Skeletal muscle cell (primary cell): ENCODE measurements around the gene RELL1.

Experiments
- DNase-seq: peaks from one replicate; pipeline ENCODE4 v3.0.0-alpha.2; 2010; ENCODE audit warnings: low read depth
- H3K4me3 ChIP-seq: 2 replicates; pipeline ENCODE4 v1.5.1; 2011; ENCODE audit warnings: low read depth, mild to moderate bottlenecking, control low read depth, low read length, moderate library complexity

RELL1 gene

GRCh38 chr4:37645736-37646135 lies 40.4 kb downstream of the RELL1 start:
- no peak overlapping the region for H3K4me3 ChIP-seq
- no peak for DNase-seq

GRCh38 chr4:37644962-37645361 lies 41.2 kb downstream of the RELL1 start:
- DNase-seq, result peak; percentile 61
- no peak overlapping the region for H3K4me3 ChIP-seq

GRCh38 chr4:37641886-37642849 lies 44.0 kb downstream of the RELL1 start:
- H3K4me3 ChIP-seq, result no peak overlapping the region
- no peak for DNase-seq

GRCh38 chr4:37641352-37641751 lies 44.8 kb downstream of the RELL1 start:
- no peak for DNase-seq
- H3K4me3 ChIP-seq, result no peak overlapping the region

GRCh38 chr4:37639551-37640285 lies 46.5 kb downstream of the RELL1 start:
- DNase-seq, result no peak
- H3K4me3 ChIP-seq, result no peak overlapping the region

- H3K4me3 ChIP-seq, result no peak overlapping the region
Measured at GRCh38 chr4:37635155-37635554, 51.0 kb downstream of the RELL1 start.

GRCh38 chr4:37634180-37634579 lies 52.0 kb downstream of the RELL1 start:
- DNase-seq, result no peak
- H3K4me3 ChIP-seq, result no peak overlapping the region

More at GRCh38 chr4:37635155-37635554, 51.0 kb downstream of the RELL1 start:
- no peak for DNase-seq

- DNase-seq, result no peak
- H3K4me3 ChIP-seq, result no peak overlapping the region
Measured at GRCh38 chr4:37632836-37633235, 53.3 kb downstream of the RELL1 start.

GRCh38 chr4:37631551-37631950 lies 54.6 kb downstream of the RELL1 start:
- DNase-seq, result no peak
- H3K4me3 ChIP-seq, result no peak overlapping the region

- H3K4me3 ChIP-seq, result no peak overlapping the region
Measured at GRCh38 chr4:37629713-37630112, 56.5 kb downstream of the RELL1 start.

GRCh38 chr4:37628977-37629609 lies 57.1 kb downstream of the RELL1 start:
- no peak overlapping the region for H3K4me3 ChIP-seq
- DNase-seq, result no peak

More at GRCh38 chr4:37629713-37630112, 56.5 kb downstream of the RELL1 start:
- DNase-seq, result no peak

GRCh38 chr4:37627263-37627662 lies 58.9 kb downstream of the RELL1 start:
- no peak overlapping the region for H3K4me3 ChIP-seq
- no peak for DNase-seq

- no peak overlapping the region for H3K4me3 ChIP-seq
- no peak for DNase-seq
Measured at GRCh38 chr4:37625499-37625898, 60.7 kb downstream of the RELL1 start.

GRCh38 chr4:37623940-37624339 lies 62.2 kb downstream of the RELL1 start:
- no peak for DNase-seq
- H3K4me3 ChIP-seq, result no peak overlapping the region

- DNase-seq, result no peak
- no peak overlapping the region for H3K4me3 ChIP-seq
Measured at GRCh38 chr4:37623125-37623524, 63.1 kb downstream of the RELL1 start.

GRCh38 chr4:37620176-37620575 lies 66.0 kb downstream of the RELL1 start:
- H3K4me3 ChIP-seq, result no peak overlapping the region

GRCh38 chr4:37615720-37616063 lies 70.5 kb downstream of the RELL1 start:
- no peak for DNase-seq
- no peak overlapping the region for H3K4me3 ChIP-seq

More at GRCh38 chr4:37620176-37620575, 66.0 kb downstream of the RELL1 start:
- DNase-seq, result no peak

GRCh38 chr4:37615059-37615719 lies 71.0 kb downstream of the RELL1 start:
- H3K4me3 ChIP-seq, result no peak overlapping the region
- DNase-seq, result no peak

- H3K4me3 ChIP-seq, result no peak overlapping the region
- DNase-seq, result no peak
Measured at GRCh38 chr4:37612811-37613210, 73.4 kb downstream of the RELL1 start.

- no peak for DNase-seq
- H3K4me3 ChIP-seq, result no peak overlapping the region
Measured at GRCh38 chr4:37609626-37610025, 76.5 kb downstream of the RELL1 start.
